Measurements from ENCODE around the gene G6PC3.
A peak's percentile ranks its signal among the peaks of the same experiment; 100 is the strongest.

G6PC3 gene

DNA sequence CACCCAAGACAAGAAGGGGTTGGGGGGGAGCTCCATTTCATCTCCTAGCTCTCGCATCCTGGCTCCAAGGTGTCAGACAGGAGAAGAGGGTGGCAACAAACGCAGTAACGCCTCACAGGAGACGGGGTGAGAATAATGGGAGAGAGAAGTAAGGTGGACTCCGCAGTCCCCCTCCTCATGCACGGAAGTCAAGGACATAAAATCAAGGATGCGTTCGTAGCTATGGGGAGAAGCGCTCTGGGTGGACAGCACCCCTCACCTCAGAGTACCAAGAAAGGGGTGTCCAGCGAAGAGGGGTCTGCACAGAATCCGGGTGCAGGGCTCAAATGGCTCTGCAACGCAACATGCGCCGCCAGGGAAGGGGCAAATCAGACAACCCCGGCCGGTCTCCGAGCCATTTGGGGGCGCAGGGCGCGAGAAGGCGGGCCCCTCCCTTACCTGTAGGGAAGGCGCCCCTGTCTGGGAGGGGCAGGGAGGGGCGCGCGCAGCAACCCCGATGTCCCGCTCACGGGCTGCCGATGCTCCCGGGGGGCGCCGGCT is 52.4 kb downstream of the G6PC3 start:
- Mint-ChIP-seq H3K4me3 (peak overlapping the region; percentile 96), H3K36me3 (peaks cover 7% of the 10 kb centered on the region), H3K9me3 (no peaks in the 10 kb centered on the region), H3K4me1 (peaks cover 37% of the 10 kb centered on the region), H3K27ac (peak overlapping the region; percentile 89), H3K27me3 (peaks cover 33% of the 10 kb centered on the region)
- DNase-seq: no peak
- CTCF ChIA-PET: interaction anchor here (0.5 to 1.8 kb wide), 9 partner anchors 9 to 212 kb away, joined by 3 to 15 read pairs (median 4); partner anchors contain the start of gene HROB

DNA sequence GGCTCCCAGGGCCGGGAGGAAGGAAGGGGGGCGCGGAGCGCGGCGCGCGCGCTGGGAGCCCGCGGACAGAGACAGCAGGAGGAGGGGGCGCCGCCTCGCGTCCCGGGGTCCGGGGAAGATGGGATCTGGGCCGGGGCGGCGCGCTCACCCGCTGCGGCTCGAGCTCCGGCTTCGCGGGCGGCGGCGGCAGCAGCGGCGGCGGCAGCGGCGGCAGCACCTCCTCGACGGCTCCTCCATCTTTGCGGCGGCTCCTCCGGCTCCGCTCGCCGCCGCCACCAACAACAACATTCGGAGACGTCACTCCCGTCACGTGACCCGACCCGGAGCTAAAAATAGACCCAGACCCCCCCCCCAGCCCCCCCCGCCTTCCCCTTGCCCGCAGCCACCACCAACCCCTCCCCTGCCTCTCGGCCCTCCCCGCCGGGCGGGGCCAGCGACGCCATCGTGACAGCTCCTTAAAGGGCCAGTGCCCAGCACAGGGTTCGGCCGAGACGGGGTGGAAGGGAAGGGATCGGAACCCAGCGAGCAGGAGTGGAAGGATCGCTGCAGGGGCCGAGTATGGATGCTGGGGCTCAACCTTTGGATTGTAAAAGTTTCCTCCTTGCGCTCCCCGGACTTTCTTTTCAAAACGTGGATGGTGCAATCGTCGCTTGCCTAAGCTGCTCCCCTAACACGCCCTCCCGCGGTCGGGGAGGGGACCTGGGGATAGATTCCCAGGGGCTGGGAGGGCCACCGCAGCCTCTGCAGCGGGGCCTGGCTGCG is 53.0 kb downstream of the G6PC3 start, which contains the start of gene HDAC5:
Gene HDAC5, minus strand, starts transcription at position 286 of the 762 bp plus-strand sequence. CDS start 6,126 bp downstream, outside the sequence.
- H3K4me1 Mint-ChIP-seq: peaks cover 37% of the 10 kb centered on the region
- H3K27ac Mint-ChIP-seq: peak within 1 kb of the TSS; percentile 94
- CTCF ChIA-PET: interaction anchor here (0.5 to 1.8 kb wide), 12 partner anchors 9 to 213 kb away, joined by 3 to 15 read pairs (median 4); partner anchors contain the start of gene HROB
- H3K4me3 Mint-ChIP-seq: peak within 1 kb of the TSS; percentile 96
- H3K9me3 Mint-ChIP-seq: no peaks in the 10 kb centered on the region
- DNase-seq: peak; percentile 96
- peaks cover 7% of the 10 kb centered on the region for H3K36me3 Mint-ChIP-seq
- H3K27me3 Mint-ChIP-seq: peaks cover 39% of the 10 kb centered on the region

DNA sequence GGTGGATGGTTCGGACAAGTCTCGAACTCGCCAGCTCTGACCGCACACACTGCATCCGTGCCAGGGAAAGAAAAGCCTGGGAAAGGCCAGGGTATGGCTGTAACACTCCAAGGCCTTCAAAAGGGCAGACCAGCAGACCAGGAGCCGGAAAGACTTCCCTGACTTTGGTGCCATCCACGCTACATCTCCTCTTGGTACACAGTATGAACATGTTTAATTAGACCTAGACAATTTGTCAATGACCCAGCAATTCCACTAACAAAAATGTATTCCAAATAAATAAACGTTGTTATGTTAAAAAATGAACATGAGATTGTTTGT is 53.5 kb downstream of the G6PC3 start:
- H3K4me1 Mint-ChIP-seq: peaks cover 37% of the 10 kb centered on the region
- no peaks in the 10 kb centered on the region for H3K9me3 Mint-ChIP-seq
- DNase-seq: no peak
- peaks cover 41% of the 10 kb centered on the region for H3K27me3 Mint-ChIP-seq
- CTCF ChIA-PET: interaction anchor here (0.7 to 1.8 kb wide), 9 partner anchors 9 to 208 kb away, joined by 3 to 15 read pairs (median 6); partner anchors contain the start of gene HROB
- peak overlapping the region; percentile 96 for H3K4me3 Mint-ChIP-seq
- H3K27ac Mint-ChIP-seq: peak overlapping the region; percentile 94
- peaks cover 7% of the 10 kb centered on the region for H3K36me3 Mint-ChIP-seq

All from activated naive CD4-positive, alpha-beta T cell treated with anti-CD3 and anti-CD28 coated beads, Interleukin-2, amount 10 ng/mL, durations not matched to agents 7 days and 5 days (primary cell).